HG03571 (cell line): Measurements from ENCODE around the gene PPP2R5E.
"Not testable (repeated sequence)": the region's sequence is repeated elsewhere in the genome, so short reads cannot be mapped to it uniquely, and the experiment has no call there.

Experiments
- ATAC-seq: cut with Tn5 transposase; IDR thresholded peaks from one replicate; pipeline ENCODE4 v1.9.1; 2021; ENCODE audit not compliant: unreplicated experiment

Gene PPP2R5E

GRCh38 chr14:63387711-63388110 is 155.5 kb downstream of the PPP2R5E start:
- ATAC-seq = no peak

GRCh38 chr14:63383776-63384367 is 159.3 kb downstream of the PPP2R5E start:
- ATAC-seq = peak; percentile 94

GRCh38 chr14:63378444-63378843 is 164.7 kb downstream of the PPP2R5E start:
- ATAC-seq = no peak

- no peak for ATAC-seq
Measured at GRCh38 chr14:63375769-63376168, 167.4 kb downstream of the PPP2R5E start.

GRCh38 chr14:63371613-63372012 is 171.6 kb downstream of the PPP2R5E start:
- not testable (repeated sequence) for ATAC-seq

GRCh38 chr14:63371033-63371432 is 172.1 kb downstream of the PPP2R5E start:
- ATAC-seq = no peak

GRCh38 chr14:63367742-63368364 is 175.3 kb downstream of the PPP2R5E start:
- ATAC-seq = no peak

- ATAC-seq = no peak
Measured at GRCh38 chr14:63362389-63362819, 180.8 kb downstream of the PPP2R5E start.

GRCh38 chr14:63361790-63362189 is 181.4 kb downstream of the PPP2R5E start:
- ATAC-seq = no peak

GRCh38 chr14:63357841-63358240 is 185.3 kb downstream of the PPP2R5E start:
- no peak for ATAC-seq

GRCh38 chr14:63345826-63346225 is 197.4 kb downstream of the PPP2R5E start:
- no peak for ATAC-seq

- ATAC-seq = no peak
Measured at GRCh38 chr14:63344336-63344735, 198.8 kb downstream of the PPP2R5E start.

- ATAC-seq = no peak
Measured at GRCh38 chr14:63343878-63344277, 199.3 kb downstream of the PPP2R5E start.

- ATAC-seq = no peak
Measured at GRCh38 chr14:63342371-63342770, 200.8 kb downstream of the PPP2R5E start.

GRCh38 chr14:63328787-63329737 is 214.1 kb downstream of the PPP2R5E start:
- ATAC-seq = no peak

- ATAC-seq = no peak
Measured at GRCh38 chr14:63326840-63327239, 216.3 kb downstream of the PPP2R5E start.

- no peak for ATAC-seq
Measured at GRCh38 chr14:63322897-63323573, 220.1 kb downstream of the PPP2R5E start.

- ATAC-seq = no peak
Measured at GRCh38 chr14:63322472-63322871, 220.7 kb downstream of the PPP2R5E start.
